GM12864 (cell line): ENCODE results near the gene FOXN1.

Experiments used
- DNase-seq: peaks from one replicate; pipeline ENCODE4 v3.0.0-alpha.2; 2011; ENCODE audit warnings: low read depth
- H3K4me3 ChIP-seq: 2 replicates; pipeline ENCODE4 v1.5.1; 2011; ENCODE audit warnings: mild to moderate bottlenecking, low read depth, low read length, control low read depth
- CTCF ChIP-seq: IDR thresholded peaks from 2 replicates; pipeline ENCODE4 v1.5.1; 2011; ENCODE audit warnings: low read depth, mild to moderate bottlenecking, moderate library complexity, low read length, control low read depth, inconsistent platforms; ENCODE audit errors: missing control alignments

FOXN1 gene

GRCh38 chr17:28501421-28502284, 4.5 kb upstream of the FOXN1 start:
- no peak for TF ChIP-seq CTCF
- no peak for DNase-seq
- H3K4me3 ChIP-seq: no peak overlapping the region

- DNase-seq: no peak
- no peak for TF ChIP-seq CTCF
Measured at GRCh38 chr17:28503420-28503819, 2.7 kb upstream of the FOXN1 start.

GRCh38 chr17:28506763-28507487, 777 bp downstream of the FOXN1 start:
- TF ChIP-seq CTCF: no peak
- H3K4me3 ChIP-seq: no peak overlapping the region
- no peak for DNase-seq

More at GRCh38 chr17:28503420-28503819, 2.7 kb upstream of the FOXN1 start:
- no peak overlapping the region for H3K4me3 ChIP-seq

- DNase-seq: no peak
- H3K4me3 ChIP-seq: no peak overlapping the region
- no peak for TF ChIP-seq CTCF
Measured at GRCh38 chr17:28507567-28508203, 1.5 kb downstream of the FOXN1 start.

GRCh38 chr17:28508211-28508724, 2.1 kb downstream of the FOXN1 start:
- H3K4me3 ChIP-seq: no peak overlapping the region
- no peak for TF ChIP-seq CTCF
- no peak for DNase-seq

- no peak overlapping the region for H3K4me3 ChIP-seq
- DNase-seq: no peak
- TF ChIP-seq CTCF: no peak
Measured at GRCh38 chr17:28509789-28510188, 3.6 kb downstream of the FOXN1 start.
